IPS-NIHi11 (cell line): Measurements from ENCODE around the gene ISCU.
"Not testable (repeated sequence)": the region's sequence is repeated elsewhere in the genome, so short reads cannot be mapped to it uniquely, and the experiment has no call there.

Source experiments
- DNase-seq: peaks from one replicate; pipeline ENCODE4 v3.0.0; 2012; ENCODE audit warnings: mixed read lengths, low spot score

The ISCU gene

GRCh38 chr12:108543652-108544051 lies 18.7 kb upstream of the ISCU start:
- no peak for DNase-seq

- DNase-seq: no peak
Measured at GRCh38 chr12:108547686-108548085, 14.7 kb upstream of the ISCU start.

GRCh38 chr12:108548954-108549521 lies 13.4 kb upstream of the ISCU start:
- DNase-seq: no peak

DNA sequence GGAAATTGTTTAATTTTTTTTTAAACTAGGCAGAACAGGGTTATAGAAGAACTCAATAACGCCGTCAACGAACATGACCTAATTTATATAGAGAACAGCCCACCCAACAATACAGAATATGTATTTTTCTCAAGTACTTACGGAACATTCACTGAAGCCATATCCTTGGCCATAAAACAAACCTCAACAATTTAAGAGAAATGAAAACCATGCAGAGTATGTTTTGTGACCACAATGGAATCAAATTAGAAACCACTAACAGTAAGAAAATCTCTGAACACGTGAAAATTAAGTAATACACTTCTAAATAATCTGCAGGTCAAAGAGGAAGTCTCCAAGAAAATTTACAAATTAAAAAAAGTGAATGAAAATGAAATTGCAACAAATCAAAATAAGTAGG lies 10.9 kb upstream of the ISCU start:
- DNase-seq: no peak

DNA sequence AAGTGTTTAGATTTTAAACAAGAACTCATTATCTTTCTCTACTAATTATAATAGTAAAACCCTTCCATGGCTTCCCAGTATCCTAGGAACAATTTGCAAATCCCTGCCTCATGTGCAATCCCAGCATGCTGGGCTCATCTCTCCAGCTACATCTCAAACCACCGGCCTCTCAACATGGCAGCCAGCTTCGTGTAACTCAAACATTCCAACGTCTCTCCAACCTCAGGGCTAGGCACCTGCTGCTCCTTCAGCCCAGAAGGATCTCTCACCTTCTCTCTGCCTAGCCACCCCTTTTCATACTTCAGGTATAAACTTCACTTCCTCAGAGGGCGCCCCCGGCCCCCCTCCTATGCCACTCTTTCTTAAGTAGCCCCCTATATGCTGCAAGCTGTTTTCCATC lies 8.6 kb upstream of the ISCU start:
- no peak for DNase-seq

GRCh38 chr12:108555383-108555782 lies 7.0 kb upstream of the ISCU start:
- DNase-seq: not testable (repeated sequence)

DNA sequence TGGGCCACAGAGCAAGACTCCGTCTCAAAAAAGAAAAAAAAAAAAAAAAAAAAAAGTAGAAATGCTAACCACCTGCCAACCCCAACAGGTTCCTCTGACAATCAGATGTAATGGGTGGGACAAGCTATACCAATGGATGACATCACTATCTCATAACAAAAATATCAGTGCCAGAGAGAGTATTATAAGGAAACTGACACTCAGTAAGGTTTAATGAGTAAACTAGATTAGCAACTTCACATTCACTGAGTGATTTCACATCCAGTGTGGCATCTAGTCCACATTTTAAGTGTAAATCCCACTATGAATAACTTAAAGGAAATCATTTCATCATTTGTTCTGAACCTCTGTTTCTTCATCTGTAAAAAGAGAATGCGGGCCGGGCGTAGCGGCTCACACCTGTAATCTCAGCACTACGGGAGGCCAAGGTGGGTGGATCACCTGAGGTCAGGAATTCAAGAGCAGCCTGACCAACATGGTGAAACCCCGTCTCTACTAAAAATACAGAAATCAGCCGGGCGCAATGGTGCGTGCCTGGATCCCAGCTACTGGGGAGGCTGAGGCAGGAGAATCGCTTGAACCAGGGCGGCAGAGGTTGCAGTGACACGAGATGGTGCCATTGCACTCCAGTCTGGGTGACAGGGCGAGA lies 3.3 kb upstream of the ISCU start:
- no peak for DNase-seq

DNA sequence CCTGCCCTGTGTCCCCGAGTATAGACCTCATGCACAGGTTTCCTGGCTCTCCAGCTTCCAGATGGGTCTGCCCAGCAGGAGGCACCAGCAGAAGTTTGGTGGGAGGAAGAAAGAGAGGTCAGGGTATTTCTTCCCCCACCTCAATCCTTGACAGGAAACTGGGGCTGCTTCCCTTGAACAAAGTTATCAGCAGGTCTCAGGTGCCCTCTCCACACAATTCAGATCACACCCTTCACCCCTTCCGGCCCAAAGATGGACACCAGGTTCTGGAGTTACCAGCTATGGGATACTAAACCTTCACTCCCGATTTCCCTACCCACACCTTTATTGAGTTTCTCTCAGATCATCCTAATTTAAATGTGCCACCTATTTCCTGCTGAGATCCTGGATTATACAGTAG lies 2.6 kb upstream of the ISCU start:
- no peak for DNase-seq

DNA sequence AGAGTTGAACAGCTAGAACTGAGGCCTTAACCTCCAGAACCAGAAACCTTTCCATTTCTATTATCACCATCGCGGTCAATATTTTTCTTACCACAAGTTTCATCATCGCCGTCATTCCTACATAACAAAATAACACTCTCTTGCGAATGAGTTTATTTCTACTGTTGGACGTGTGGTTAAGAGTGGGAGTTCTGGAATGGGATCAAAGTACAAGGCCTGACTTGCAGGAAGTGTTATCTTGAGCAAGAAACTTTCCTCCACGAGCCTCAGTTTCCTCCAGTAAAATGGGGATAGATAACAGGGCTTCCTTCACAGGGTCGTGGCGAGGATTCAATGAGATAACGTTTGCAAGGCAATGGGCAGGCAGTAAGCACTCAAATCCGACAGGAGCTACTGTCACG lies 2.1 kb upstream of the ISCU start:
- DNase-seq: no peak

DNA sequence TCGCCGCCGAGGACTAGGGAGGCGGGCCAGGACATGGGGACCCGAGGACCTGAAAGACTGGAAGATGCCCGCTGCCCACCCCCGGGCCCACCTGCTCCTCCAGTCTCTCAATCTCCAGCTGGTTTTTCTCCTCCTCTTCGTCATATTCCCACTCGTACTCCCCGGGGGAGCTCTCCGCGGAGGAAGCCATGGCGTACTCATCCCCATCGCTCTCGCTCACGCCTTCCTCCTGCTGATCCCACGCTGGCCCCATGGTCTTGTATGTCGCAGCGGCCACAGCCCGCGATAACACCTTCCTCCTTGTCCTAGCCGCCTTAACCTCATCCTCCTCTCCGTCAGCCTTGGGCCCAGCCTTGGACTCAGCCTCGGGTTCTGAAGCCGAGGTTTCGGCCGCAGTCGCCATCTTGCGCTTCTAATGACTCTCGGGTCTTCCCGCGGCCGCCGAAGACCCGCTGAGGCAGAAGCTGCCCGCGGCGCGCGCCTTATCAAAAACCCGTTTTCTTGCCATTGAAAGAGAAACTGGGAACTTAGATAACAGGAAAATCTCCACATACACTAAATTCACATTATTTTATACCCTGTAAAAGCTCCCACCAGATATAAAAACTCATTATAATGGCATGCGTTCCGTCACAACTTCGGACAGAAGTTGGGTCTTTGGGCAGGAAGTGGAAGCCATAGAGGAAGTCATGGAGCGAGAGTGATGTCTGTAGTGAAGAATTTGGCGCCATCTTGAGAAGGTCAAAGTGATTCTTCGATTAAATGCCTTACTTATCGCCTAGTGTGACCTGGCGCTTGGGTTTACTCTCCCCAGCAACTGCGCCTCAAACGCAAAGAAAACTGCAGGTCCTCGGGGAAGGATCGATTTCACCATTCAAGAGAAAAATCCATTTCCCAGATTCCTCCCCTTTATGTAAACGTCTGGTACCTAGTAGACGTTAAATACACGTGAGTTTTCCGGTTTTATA lies 1.4 kb upstream of the ISCU start, which contains the start of gene SART3:
Gene SART3, minus strand, starts transcription at position 422 of the 968 bp plus-strand sequence. Its CDS starts 19 bp downstream, at position 403.
- peak; percentile 87 for DNase-seq

DNA sequence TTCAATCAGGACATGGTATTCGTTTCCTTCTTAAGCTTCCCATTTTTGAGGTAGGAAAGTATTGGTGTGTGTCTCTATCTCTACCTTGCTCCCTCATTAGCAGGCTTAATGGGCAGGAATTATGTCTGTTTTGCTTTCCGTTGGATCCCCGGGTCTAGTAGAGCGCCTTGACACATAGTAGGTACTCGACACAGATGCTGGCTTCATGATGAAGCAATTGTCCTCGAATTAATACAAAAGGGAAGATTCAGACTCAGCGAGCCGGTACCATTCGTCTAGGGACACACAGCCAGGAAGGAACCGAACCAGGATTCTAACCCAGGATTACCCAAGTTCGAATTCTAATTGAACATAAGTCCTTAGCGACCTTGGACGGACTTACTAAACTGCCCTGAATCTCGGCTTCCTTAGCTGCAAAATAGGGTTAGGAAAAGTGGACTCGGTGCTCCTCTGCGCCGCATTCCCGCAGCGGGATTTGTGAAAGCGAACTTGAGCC lies 496 bp upstream of the ISCU start:
- DNase-seq: no peak

DNA sequence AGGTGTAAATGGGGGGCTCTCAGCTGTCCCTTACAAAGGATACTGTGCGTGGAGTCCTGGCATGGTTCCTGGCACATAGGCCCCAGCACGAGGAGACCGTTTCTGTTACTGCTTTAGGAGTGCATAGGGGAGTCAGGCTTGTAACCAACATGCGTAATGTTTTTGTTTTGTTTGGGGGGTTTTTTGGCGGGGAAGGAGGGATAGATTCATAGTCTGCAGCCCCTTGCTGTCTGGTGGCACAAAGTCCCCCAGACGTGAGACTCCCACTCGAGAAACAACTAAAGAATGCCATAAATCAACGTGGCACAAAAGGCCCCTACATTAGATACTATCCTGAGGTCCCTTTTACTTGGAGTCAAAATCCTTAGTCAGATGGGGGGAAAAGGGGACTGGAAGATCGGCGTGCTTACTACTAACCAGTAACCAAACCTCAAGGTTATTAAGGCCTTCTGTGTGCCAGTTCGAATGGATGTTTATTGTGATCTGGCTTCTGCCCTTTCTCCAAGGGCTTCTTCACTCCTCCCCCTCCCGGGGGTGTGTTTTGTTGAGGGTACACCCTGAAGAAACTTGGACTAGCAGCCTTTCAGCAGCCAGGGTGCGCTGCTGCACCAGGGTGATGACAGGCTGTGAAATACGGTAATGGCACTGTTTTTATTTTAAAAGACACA lies 874 bp downstream of the ISCU start:
- DNase-seq: peak; percentile 83

DNA sequence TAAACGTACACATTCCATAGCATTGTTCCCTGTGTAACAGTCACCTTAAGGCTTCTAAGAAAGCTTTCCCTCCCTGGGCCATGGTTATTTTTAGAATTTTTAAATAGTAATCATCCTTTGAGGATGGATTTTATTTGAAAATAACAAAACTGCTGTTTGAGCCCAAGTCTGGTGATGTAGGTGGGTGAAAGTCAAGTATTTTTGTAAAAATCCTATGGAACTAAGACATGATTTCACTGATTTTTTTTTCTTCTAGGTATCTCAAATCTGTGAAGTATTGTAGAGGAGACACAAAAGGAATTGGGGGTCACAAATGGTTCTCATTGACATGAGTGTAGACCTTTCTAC lies 1.4 kb downstream of the ISCU start:
- DNase-seq: no peak

- no peak for DNase-seq
Measured at GRCh38 chr12:108564724-108565123, 2.3 kb downstream of the ISCU start.

DNA sequence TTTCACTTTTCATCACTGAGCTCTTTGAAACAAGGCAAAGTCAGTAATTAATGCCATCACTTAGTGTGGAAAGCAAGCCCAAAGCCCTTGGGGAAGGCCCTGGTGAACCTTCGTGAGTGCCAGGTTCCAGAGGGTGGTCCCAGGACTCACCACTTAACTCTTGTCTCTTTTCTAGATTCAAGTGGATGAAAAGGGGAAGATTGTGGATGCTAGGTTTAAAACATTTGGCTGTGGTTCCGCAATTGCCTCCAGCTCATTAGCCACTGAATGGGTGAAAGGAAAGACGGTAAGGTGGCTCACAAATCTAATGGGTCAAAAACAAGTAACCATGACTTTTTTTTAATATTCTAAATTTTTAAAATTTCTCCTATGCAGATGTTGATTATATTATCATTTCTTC lies 2.8 kb downstream of the ISCU start:
- DNase-seq: no peak

GRCh38 chr12:108565976-108566375 lies 3.6 kb downstream of the ISCU start:
- no peak for DNase-seq

DNA sequence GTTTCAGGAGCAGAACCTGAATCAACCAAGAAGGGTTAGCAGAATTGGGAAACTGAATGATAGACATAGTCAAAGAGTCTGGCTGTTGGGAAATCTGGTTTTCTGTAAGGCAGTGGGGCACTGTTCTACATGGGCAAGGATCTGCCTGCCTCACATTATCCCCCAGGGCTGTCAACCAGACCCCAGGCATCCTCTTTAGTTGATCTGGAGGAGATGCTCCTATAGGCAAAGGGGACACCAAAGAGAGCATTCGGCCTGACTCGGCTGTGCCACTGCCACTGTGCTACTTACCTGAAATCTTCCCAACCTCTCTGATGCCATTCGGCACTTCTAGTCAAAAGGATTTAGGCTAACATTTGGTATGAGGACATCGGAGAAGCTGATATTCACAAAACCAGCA lies 4.1 kb downstream of the ISCU start:
- DNase-seq: no peak

GRCh38 chr12:108567406-108568337 lies 5.3 kb downstream of the ISCU start:
- no peak for DNase-seq

GRCh38 chr12:108568338-108569154 lies 6.2 kb downstream of the ISCU start:
- no peak for DNase-seq
